IMR-90 (cell line): ENCODE results near the gene UBAC1. TPM values are rescaled to one million over a fixed set of nuclear protein-coding genes. Genes with fewer than 3 reads are reported as not detected.

Experiments
- ATAC-seq: fragments of 200-7000 bp; cut with Tn5 transposase; 2 replicates; pipeline ENCODE4 v1.9.1; 2020; ENCODE audit warnings: low read depth, mild to moderate bottlenecking, moderate library complexity
- BruUV-seq: library from RNA; stranded (reverse); fragments of 400-500 nt; replicated peaks from 2 replicates; lab custom pipeline; 2021; lab: Mats Ljungman, UMichigan
- CTCF ChIA-PET: fragments of 300-600 bp; formaldehyde crosslinking; extraction: SDS; loops from one replicate; lab custom pipeline; 2021; ENCODE audit warnings: antibody characterized with exemption; lab: Yijun Ruan, JAX
- POLR2A ChIA-PET: fragments of 300-600 bp; sonication (Branson Sonifier 250); formaldehyde crosslinking; loops from one replicate; lab custom pipeline; 2022; ENCODE audit warnings: antibody characterized with exemption; ENCODE audit not compliant: unreplicated experiment; lab: Charles Lee
- DNase-seq: peaks from one replicate; pipeline ENCODE4 v3.0.0; 2013
- H2AFZ ChIP-seq: replicated peaks from 2 replicates; pipeline ENCODE3; 2013; ENCODE audit warnings: low read length, mild to moderate bottlenecking; ENCODE audit not compliant: poor library complexity
- H2AK5ac ChIP-seq: 2 replicates; pipeline ENCODE4 v1.6.1; 2013; ENCODE audit warnings: low read depth, low read length, inconsistent platforms
- H2AK9ac ChIP-seq: replicated peaks from 2 replicates; pipeline ENCODE3; 2013; ENCODE audit warnings: mild to moderate bottlenecking, low read depth, low read length, moderate library complexity; ENCODE audit not compliant: poor library complexity
- H2BK120ac ChIP-seq: 2 replicates; pipeline ENCODE4 v1.6.1; 2013; ENCODE audit warnings: low read depth, low read length, inconsistent platforms
- H2BK15ac ChIP-seq: 3 replicates; pipeline ENCODE4 v1.6.1; 2013; ENCODE audit warnings: low read depth, low read length, inconsistent platforms
- H2BK20ac ChIP-seq: 2 replicates; pipeline ENCODE4 v1.6.1; 2013; ENCODE audit warnings: low read depth, mild to moderate bottlenecking, inconsistent platforms, low read length, moderate library complexity
- H2BK5ac ChIP-seq: 2 replicates; pipeline ENCODE4 v1.6.1; 2013; ENCODE audit warnings: mild to moderate bottlenecking, low read depth, low read length, inconsistent platforms; ENCODE audit not compliant: poor library complexity, severe bottlenecking
- H3K14ac ChIP-seq: replicated peaks from 2 replicates; pipeline ENCODE4 v1.6.1; 2013; ENCODE audit warnings: low read depth, low read length, inconsistent platforms
- H3K18ac ChIP-seq: 2 replicates; pipeline ENCODE4 v1.6.1; 2013; ENCODE audit warnings: low read depth, low read length, control low read depth
- H3K23ac ChIP-seq: 2 replicates; pipeline ENCODE4 v1.6.1; 2013; ENCODE audit warnings: low read depth, low read length, inconsistent platforms
- H3K27ac ChIP-seq: 2 replicates; pipeline ENCODE4 v1.5.1; 2013; ENCODE audit warnings: mild to moderate bottlenecking, control low read depth, low read length; ENCODE audit not compliant: insufficient read depth
- H3K27me3 ChIP-seq: 2 replicates; pipeline ENCODE4 v1.6.1; 2013; ENCODE audit warnings: low read length; ENCODE audit not compliant: control insufficient read depth, insufficient read depth
- H3K36me3 ChIP-seq: 2 replicates; pipeline ENCODE4 v1.6.1; 2013; ENCODE audit warnings: low read length, mixed read lengths; ENCODE audit not compliant: control insufficient read depth, insufficient read depth
- H3K4ac ChIP-seq: 2 replicates; pipeline ENCODE4 v1.6.1; 2013; ENCODE audit warnings: low read depth, low read length, inconsistent platforms
- H3K4me1 ChIP-seq: 2 replicates; pipeline ENCODE4 v1.6.1; 2013; ENCODE audit warnings: low read length, mixed read lengths; ENCODE audit not compliant: control insufficient read depth, insufficient read depth
- H3K4me2 ChIP-seq: 2 replicates; pipeline ENCODE4 v1.6.1; 2013; ENCODE audit warnings: low read depth, mild to moderate bottlenecking, control low read depth, low read length, moderate library complexity
- H3K4me3 ChIP-seq: 2 replicates; pipeline ENCODE4 v1.5.1; 2013; ENCODE audit warnings: low read depth, mild to moderate bottlenecking, control low read depth, low read length, moderate library complexity; ENCODE audit not compliant: insufficient read depth
- H3K56ac ChIP-seq: 2 replicates; pipeline ENCODE4 v1.6.1; 2013; ENCODE audit warnings: low read length, inconsistent platforms; ENCODE audit not compliant: insufficient read depth; ENCODE audit errors: extremely low read depth
- H3K79me1 ChIP-seq, 2 experiments: 2 replicates each; pipeline ENCODE4 v1.6.1; 2013; ENCODE audit warnings: low read length in 2 of 2, inconsistent platforms in 1 of 2, low read depth in 1 of 2
- H3K9ac ChIP-seq: 2 replicates; pipeline ENCODE4 v1.6.1; 2013; ENCODE audit warnings: low read depth, low read length, control low read depth
- H3K9me1 ChIP-seq: 2 replicates; pipeline ENCODE4 v1.6.1; 2013; ENCODE audit warnings: low read length, inconsistent platforms; ENCODE audit not compliant: insufficient read depth
- H3K9me3 ChIP-seq: 2 replicates; pipeline ENCODE4 v1.6.1; 2013; ENCODE audit warnings: low read length; ENCODE audit not compliant: control insufficient read depth, insufficient read depth
- H4K20me1 ChIP-seq: 2 replicates; pipeline ENCODE4 v1.6.1; 2013; ENCODE audit warnings: low read length, inconsistent platforms; ENCODE audit not compliant: insufficient read depth
- H4K5ac ChIP-seq: 2 replicates; pipeline ENCODE4 v1.6.1; 2013; ENCODE audit warnings: mild to moderate bottlenecking, low read depth, low read length, control low read depth
- H4K8ac ChIP-seq, 2 experiments: 2 replicates each; pipeline ENCODE4 v1.6.1; 2013; ENCODE audit warnings: low read depth in 2 of 2, low read length in 2 of 2, control low read depth in 1 of 2, inconsistent platforms in 1 of 2
- H4K91ac ChIP-seq: 2 replicates; pipeline ENCODE4 v1.6.1; 2013; ENCODE audit warnings: low read depth, low read length, inconsistent platforms; ENCODE audit not compliant: insufficient read depth
- BHLHE40 ChIP-seq: fragments of 150-350 bp; IDR thresholded peaks from 2 replicates; pipeline ENCODE4 v1.6.1; 2016; ENCODE audit warnings: mild to moderate bottlenecking, low read depth, low read length
- FOS ChIP-seq: fragments of 150-350 bp; IDR thresholded peaks from 2 replicates; pipeline ENCODE4 v1.6.1; 2016; ENCODE audit warnings: low read depth, low read length
- MAZ ChIP-seq: IDR thresholded peaks from 2 replicates; pipeline ENCODE4 v1.6.1; 2012; ENCODE audit warnings: low read depth, mild to moderate bottlenecking, low read length, improper control_type of control experiment, moderate library complexity, borderline replicate concordance
- POLR2A ChIP-seq: IDR thresholded peaks from 2 replicates; pipeline ENCODE4 v1.6.1; 2012; ENCODE audit warnings: mild to moderate bottlenecking, low read depth, low read length
- RAD21 ChIP-seq: IDR thresholded peaks from 2 replicates; pipeline ENCODE4 v1.6.1; 2012; ENCODE audit warnings: low read length, improper control_type of control experiment
- RCOR1 ChIP-seq: IDR thresholded peaks from 2 replicates; pipeline ENCODE4 v1.6.1; 2012; ENCODE audit warnings: mild to moderate bottlenecking, low read length, improper control_type of control experiment; ENCODE audit not compliant: insufficient replicate concordance
- RFX5 ChIP-seq: IDR thresholded peaks from 2 replicates; pipeline ENCODE4 v1.8.0; 2012; ENCODE audit warnings: low read depth, mild to moderate bottlenecking, low read length, moderate library complexity
- SMC3 ChIP-seq: fragments of 150-350 bp; IDR thresholded peaks from 2 replicates; pipeline ENCODE4 v1.6.1; 2016; ENCODE audit warnings: low read depth, mild to moderate bottlenecking, antibody characterized with exemption, low read length, moderate library complexity
- WGBS, 2 experiments: methylation state at CpG; one replicate each; pipeline versions ENCODE4 v1.1.5 to v1.1.7; 2013; ENCODE audit warnings: missing lambda C conversion rate in 2 of 2; ENCODE audit not compliant: insufficient read length in 1 of 2; ENCODE audit errors: extremely low coverage in 2 of 2; 5-methylcytosine and 5-hydroxymethylcytosine counted together
- dilution Hi-C: fragments of 300-500 bp; cut with HindIII; formaldehyde crosslinking; loops from one replicate; pipeline ENCODE4 v1.14.3; 2018; ENCODE audit warnings: low sequenced_read_pairs; ENCODE audit not compliant: unreplicated experiment
- in situ Hi-C: fragments of 300-500 bp; cut with MboI; formaldehyde crosslinking; loops from 3 replicates; pipeline ENCODE4 v1.14.3; 2019; ENCODE audit warnings: low sequenced_read_pairs, inconsistent platforms, mixed read lengths
- intact Hi-C: fragments of 100-400 bp; cut with micrococcal nuclease; formaldehyde crosslinking; loops from 2 replicates; pipeline ENCODE4 v1.10.0; 2022
- polyA plus RNA-seq, 3 experiments: library from polyadenylated mRNA; depleted of rRNA; stranded (reverse); fragments of >200 nt; gene quantifications; 2 replicates each; pipeline ENCODE4 v1.2.3, GENCODE V29; 2012; ENCODE audit warnings: low replicate concordance in 1 of 3
- total RNA-seq: library from RNA; depleted of rRNA; stranded (reverse); fragments of >200 nt; gene quantifications from 2 replicates; pipeline ENCODE4 v1.2.3, GENCODE V29; 2012
- TF ChIP-seq, protein P1 (sequence below): conservative IDR thresholded peaks from 2 replicates; pipeline ENCODE4 v1.5.1; 2012; ENCODE audit warnings: mild to moderate bottlenecking, low read depth, low read length, improper control_type of control experiment

The UBAC1 gene
- total and polyA plus RNA-seq, 2 of the 4 experiments (the other 2 are of a cell fraction), result 25.3 to 33.9 TPM

DNA sequence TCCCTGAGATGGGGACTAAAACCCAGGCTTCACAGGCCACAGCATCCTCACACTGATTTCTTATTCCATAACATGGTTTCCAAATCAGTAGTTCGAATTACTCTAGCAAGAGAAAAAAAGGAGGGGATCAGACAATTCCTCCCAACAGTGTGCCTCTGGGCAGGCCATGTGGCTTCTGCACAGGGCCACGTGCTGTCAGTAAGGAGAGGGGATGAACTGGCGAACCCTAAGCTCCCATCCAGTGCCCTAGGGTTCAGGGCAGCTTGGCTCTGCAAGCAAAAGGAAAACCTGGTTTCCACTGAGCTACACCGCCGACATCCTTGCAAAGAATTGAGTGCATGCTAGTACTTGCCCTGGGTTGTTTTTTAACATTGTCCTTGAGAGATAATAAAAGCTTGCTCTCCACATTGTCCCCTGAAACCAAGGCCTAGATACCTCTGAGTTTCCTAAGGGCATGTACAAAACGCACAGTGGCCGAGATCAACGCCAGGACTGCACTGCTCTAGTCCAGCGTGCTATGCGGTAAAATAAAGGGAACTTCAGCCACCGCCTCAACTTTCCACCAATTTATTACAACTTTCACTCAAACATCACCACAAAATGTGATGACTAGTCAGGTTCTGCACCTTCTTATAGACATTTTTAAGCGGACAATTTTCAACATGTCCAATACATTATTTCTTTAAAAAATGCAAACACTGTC lies 58.4 kb downstream of the UBAC1 start (continued):
- no peak for TF ChIP-seq BHLHE40

DNA sequence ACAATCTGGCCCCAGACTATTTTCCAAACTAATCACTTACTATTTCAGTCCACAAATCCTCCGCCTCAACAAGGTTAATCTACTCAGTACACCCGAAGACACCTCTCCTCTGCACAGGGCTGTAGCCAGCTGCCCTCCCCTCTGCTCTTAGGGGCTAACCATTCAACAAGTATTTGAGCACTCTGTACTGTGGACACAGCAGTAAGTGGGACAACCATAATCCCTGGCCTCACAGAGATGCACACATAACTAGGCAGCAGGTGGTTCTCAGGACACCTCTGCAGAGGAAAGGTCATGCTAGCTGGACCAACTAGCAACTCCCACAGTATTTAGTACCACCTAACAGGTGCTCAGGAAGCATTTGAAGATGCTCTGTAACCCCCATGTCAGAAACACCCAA lies 59.3 kb downstream of the UBAC1 start:
- H3K9ac ChIP-seq, result no peak overlapping the region
- H3K4me1 ChIP-seq, result peaks cover 5% of the 10 kb centered on the region
- H2BK120ac ChIP-seq, result no peak overlapping the region
- BruUV-seq, result no TSS peak
- TF ChIP-seq MAZ, result no peak
- no peak for TF ChIP-seq RCOR1
- TF ChIP-seq, protein P1, sequence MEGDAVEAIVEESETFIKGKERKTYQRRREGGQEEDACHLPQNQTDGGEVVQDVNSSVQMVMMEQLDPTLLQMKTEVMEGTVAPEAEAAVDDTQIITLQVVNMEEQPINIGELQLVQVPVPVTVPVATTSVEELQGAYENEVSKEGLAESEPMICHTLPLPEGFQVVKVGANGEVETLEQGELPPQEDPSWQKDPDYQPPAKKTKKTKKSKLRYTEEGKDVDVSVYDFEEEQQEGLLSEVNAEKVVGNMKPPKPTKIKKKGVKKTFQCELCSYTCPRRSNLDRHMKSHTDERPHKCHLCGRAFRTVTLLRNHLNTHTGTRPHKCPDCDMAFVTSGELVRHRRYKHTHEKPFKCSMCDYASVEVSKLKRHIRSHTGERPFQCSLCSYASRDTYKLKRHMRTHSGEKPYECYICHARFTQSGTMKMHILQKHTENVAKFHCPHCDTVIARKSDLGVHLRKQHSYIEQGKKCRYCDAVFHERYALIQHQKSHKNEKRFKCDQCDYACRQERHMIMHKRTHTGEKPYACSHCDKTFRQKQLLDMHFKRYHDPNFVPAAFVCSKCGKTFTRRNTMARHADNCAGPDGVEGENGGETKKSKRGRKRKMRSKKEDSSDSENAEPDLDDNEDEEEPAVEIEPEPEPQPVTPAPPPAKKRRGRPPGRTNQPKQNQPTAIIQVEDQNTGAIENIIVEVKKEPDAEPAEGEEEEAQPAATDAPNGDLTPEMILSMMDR, result no peak
- TF ChIP-seq RFX5, result no peak
- TF ChIP-seq POLR2A, result no peak
- no peak for TF ChIP-seq SMC3
- no peak for TF ChIP-seq BHLHE40
- TF ChIP-seq FOS, result no peak
- no peak for TF ChIP-seq RAD21
- no peak overlapping the region for H3K4me2 ChIP-seq
- no peak overlapping the region for H3K56ac ChIP-seq
- no peak overlapping the region for H3K4me3 ChIP-seq
- ATAC-seq, result no peak
- WGBS, 2 experiments, result 83% methylated on average over 2 of the region's 2 CpGs; no CpG with 5 or more reads in 1 of the 2 experiments
- no peak overlapping the region for H4K5ac ChIP-seq
- intact Hi-C loops, result no loop called here
- no peak overlapping the region for H3K23ac ChIP-seq
- H3K14ac ChIP-seq, result no peak overlapping the region
- H3K79me1 ChIP-seq, result peaks cover 33 to 87% of the 10 kb centered on the region in 2 experiments
- H3K4ac ChIP-seq, result no peak overlapping the region
- no peak overlapping the region for H3K18ac ChIP-seq
- peaks cover 18% of the 10 kb centered on the region; the same call in 1 of the 2 replicates for H3K9me1 ChIP-seq
- H3K36me3 ChIP-seq, result 0 out of 2 replicates have a peak, but pooled peaks cover 2% of the 10 kb centered on the region
- no peak overlapping the region for H2BK15ac ChIP-seq
- ChIA-PET POLR2A (no interaction called here), CTCF (no interaction called here)
- H2AK9ac ChIP-seq, result no peak overlapping the region
- H2BK20ac ChIP-seq, result no peak overlapping the region
- H3K27ac ChIP-seq, result no peak overlapping the region
- H4K20me1 ChIP-seq, result peaks cover 92% of the 10 kb centered on the region
- dilution Hi-C loops, result no loop called here
- no peaks in the 10 kb centered on the region for H3K27me3 ChIP-seq
- no peak for DNase-seq
- H2AK5ac ChIP-seq, result no peak overlapping the region
- H3K9me3 ChIP-seq, result peaks cover 2% of the 10 kb centered on the region; the same call in 1 of the 2 replicates
- H2BK5ac ChIP-seq, result no peak overlapping the region
- no peak overlapping the region for H2AFZ ChIP-seq
- no peak overlapping the region for H4K91ac ChIP-seq
- no peak overlapping the region for H4K8ac ChIP-seq
- in situ Hi-C loops, result loop anchor here (5.0 kb wide), 1 partner anchor 45 kb away; no protein-coding TSS in a partner anchor
